Stimulated activated CD4-positive, alpha-beta T cell treated with anti-CD3 and anti-CD28 coated beads, TNF-alpha, amount 100 ng/mL, for 24 hours (primary cell): ENCODE results near the gene FERMT2.

Source experiments
- DNase-seq, 3 experiments: peaks; one replicate each; pipeline ENCODE4 v3.0.0-alpha.2; 2020; ENCODE audit warnings: low read depth in 3 of 3

FERMT2 gene

GRCh38 chr14:52862632-52863333 lies 88.1 kb downstream of the FERMT2 start:
- DNase-seq: no peak

GRCh38 chr14:52861403-52861802 lies 89.4 kb downstream of the FERMT2 start:
- no peak for DNase-seq

- DNase-seq: no peak
These were observed 89.9 kb downstream of the FERMT2 start for GRCh38 chr14:52860910-52861309.

- no peak for DNase-seq
These were observed 90.6 kb downstream of the FERMT2 start for GRCh38 chr14:52860209-52860608.

- no peak for DNase-seq
These were observed 94.7 kb downstream of the FERMT2 start for GRCh38 chr14:52856139-52856538.

GRCh38 chr14:52853522-52853854 lies 97.4 kb downstream of the FERMT2 start:
- DNase-seq: no peak

GRCh38 chr14:52852810-52853521 lies 97.9 kb downstream of the FERMT2 start:
- no peak for DNase-seq

GRCh38 chr14:52850451-52850909 lies 100.4 kb downstream of the FERMT2 start:
- DNase-seq: no peak

GRCh38 chr14:52848626-52849025 lies 102.2 kb downstream of the FERMT2 start:
- DNase-seq: no peak

GRCh38 chr14:52846591-52846990 lies 104.3 kb downstream of the FERMT2 start:
- no peak for DNase-seq

- DNase-seq: no peak
These were observed 105.8 kb downstream of the FERMT2 start for GRCh38 chr14:52845081-52845480.

- no peak for DNase-seq
These were observed 106.4 kb downstream of the FERMT2 start for GRCh38 chr14:52844262-52845060.

- no peak for DNase-seq
These were observed 110.0 kb downstream of the FERMT2 start for GRCh38 chr14:52840877-52841276.

- no peak for DNase-seq
These were observed 113.4 kb downstream of the FERMT2 start for GRCh38 chr14:52837451-52837850.

- DNase-seq: no peak
These were observed 114.8 kb downstream of the FERMT2 start for GRCh38 chr14:52836063-52836462.

GRCh38 chr14:52835122-52835903 lies 115.5 kb downstream of the FERMT2 start:
- no peak for DNase-seq

GRCh38 chr14:52834440-52834842 lies 116.4 kb downstream of the FERMT2 start:
- no peak for DNase-seq

- no peak for DNase-seq
These were observed 117.0 kb downstream of the FERMT2 start for GRCh38 chr14:52833891-52834290.

- no peak for DNase-seq
These were observed 121.2 kb downstream of the FERMT2 start for GRCh38 chr14:52829527-52830185.

- no peak for DNase-seq
These were observed 123.4 kb downstream of the FERMT2 start for GRCh38 chr14:52827426-52827825.

- DNase-seq: no peak
These were observed 125.8 kb downstream of the FERMT2 start for GRCh38 chr14:52825085-52825484.
